ENCODE results near the gene HDAC6.

Gene HDAC6

DNA sequence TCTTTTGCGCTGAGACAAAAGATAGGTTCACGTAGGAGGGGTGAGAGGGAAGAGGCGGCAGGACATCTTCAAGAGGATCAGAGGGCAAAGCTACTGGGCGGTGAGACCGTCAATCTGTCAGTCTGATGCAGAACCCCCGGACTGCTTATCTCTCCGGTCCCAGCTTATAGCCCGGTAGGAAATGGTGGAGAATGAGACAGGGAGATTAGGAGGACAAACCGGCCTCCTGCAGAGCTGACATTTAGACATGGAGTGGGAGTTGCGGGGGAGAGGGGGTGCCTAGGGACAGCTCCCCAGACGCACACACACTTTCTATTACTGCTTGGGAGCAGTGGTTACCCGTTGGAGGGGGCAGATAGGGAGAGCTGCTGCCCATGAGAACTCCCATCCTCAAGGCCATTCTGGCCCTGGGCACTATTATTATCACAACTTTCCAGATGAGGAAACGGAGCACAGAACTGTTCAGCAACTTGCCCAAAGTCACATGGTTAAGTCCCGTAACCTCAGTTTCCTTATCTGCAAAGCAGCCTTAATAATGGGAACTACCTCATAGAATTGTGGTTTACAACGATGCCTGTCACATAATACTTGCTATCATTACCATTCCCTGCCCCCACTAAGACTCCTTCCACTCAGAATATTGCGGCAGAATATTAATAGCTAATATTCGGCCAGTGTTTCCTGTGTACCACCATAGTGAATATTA is 1.1 kb upstream of the HDAC6 start:
- H3K27ac Mint-ChIP-seq: peak overlapping the region; percentile 98 to 100 (median 98)
- H3K27me3 Mint-ChIP-seq (ENCODE audit: low read depth): no peaks in the 10 kb centered on the region
- H3K9me3 Mint-ChIP-seq: peaks cover 19% of the 10 kb centered on the region
- H3K4me1 Mint-ChIP-seq: peaks cover 10% of the 10 kb centered on the region
- H3K36me3 Mint-ChIP-seq (ENCODE audit: low read depth): peaks cover 19% of the 10 kb centered on the region
- peak overlapping the region; percentile 93 to 99 (median 97) for H3K4me3 Mint-ChIP-seq
- TF ChIP-seq, protein P1, sequence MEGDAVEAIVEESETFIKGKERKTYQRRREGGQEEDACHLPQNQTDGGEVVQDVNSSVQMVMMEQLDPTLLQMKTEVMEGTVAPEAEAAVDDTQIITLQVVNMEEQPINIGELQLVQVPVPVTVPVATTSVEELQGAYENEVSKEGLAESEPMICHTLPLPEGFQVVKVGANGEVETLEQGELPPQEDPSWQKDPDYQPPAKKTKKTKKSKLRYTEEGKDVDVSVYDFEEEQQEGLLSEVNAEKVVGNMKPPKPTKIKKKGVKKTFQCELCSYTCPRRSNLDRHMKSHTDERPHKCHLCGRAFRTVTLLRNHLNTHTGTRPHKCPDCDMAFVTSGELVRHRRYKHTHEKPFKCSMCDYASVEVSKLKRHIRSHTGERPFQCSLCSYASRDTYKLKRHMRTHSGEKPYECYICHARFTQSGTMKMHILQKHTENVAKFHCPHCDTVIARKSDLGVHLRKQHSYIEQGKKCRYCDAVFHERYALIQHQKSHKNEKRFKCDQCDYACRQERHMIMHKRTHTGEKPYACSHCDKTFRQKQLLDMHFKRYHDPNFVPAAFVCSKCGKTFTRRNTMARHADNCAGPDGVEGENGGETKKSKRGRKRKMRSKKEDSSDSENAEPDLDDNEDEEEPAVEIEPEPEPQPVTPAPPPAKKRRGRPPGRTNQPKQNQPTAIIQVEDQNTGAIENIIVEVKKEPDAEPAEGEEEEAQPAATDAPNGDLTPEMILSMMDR (IDR thresholded peaks at IDR 0.05; ENCODE audit: unreplicated experiment in 3 of 3): no peak

DNA sequence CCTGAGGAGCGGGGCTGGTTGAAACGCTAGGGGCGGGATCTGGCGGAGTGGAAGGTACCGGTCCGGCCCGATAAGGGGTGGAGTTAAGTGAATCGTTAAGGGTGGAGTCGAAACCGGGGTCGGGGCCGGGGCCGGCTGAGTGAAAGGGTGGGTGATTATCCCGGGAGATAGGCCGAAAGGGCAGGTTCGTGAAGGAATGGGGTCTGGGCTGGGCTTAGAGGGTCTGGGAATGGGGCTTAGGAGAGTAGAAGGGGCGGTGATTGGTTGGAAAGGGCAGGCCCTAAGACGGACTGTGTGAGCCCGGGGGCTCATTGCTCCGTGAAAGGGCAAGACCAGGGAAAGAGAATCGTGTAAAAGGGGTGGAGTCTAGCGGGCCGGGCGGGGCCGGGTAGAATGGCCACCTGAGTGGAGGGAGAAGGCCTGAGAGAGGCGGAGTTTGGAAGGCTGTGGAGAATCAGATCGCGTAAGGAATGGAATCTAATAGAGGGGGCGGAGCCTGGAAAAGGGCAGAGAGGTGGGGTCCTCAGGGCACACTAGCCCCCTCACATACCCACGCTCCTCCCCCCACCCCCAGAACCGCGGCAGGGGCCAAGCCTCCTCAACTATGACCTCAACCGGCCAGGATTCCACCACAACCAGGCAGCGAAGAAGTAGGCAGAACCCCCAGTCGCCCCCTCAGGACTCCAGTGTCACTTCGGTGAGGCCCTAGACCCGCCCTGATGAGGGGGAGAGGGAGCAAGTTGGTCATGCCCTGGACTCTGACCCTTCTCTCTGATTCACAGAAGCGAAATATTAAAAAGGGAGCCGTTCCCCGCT is 430 bp downstream of the HDAC6 start:
- peaks cover 26% of the 10 kb centered on the region for H3K36me3 Mint-ChIP-seq (ENCODE audit: low read depth)
- H3K9me3 Mint-ChIP-seq: peaks cover 23% of the 10 kb centered on the region
- TF ChIP-seq, protein P1 (IDR thresholded peaks at IDR 0.05; ENCODE audit: unreplicated experiment in 3 of 3): no peak
- peak overlapping the region; percentile 98 to 100 (median 98) for H3K27ac Mint-ChIP-seq
- H3K27me3 Mint-ChIP-seq (ENCODE audit: low read depth): no peaks in the 10 kb centered on the region
- peaks cover 10% of the 10 kb centered on the region for H3K4me1 Mint-ChIP-seq
- H3K4me3 Mint-ChIP-seq: peak overlapping the region; percentile 93 to 99 (median 97)

DNA sequence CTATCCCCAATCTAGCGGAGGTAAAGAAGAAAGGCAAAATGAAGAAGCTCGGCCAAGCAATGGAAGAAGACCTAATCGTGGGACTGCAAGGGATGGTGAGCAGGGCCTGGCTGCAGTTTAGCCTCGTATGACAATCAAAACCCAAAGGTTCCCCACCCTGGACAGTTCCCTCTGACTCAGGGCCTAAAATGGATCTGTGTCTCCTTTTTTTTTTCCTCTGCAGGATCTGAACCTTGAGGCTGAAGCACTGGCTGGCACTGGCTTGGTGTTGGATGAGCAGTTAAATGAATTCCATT is 986 bp downstream of the HDAC6 start:
- Mint-ChIP-seq H3K4me3 (peak overlapping the region; percentile 93 to 99 (median 97)), H3K36me3 (ENCODE audit: low read depth) (peaks cover 26% of the 10 kb centered on the region), H3K27ac (peak overlapping the region; percentile 98 to 100 (median 98)), H3K9me3 (peaks cover 20% of the 10 kb centered on the region), H3K27me3 (ENCODE audit: low read depth) (no peaks in the 10 kb centered on the region), H3K4me1 (peaks cover 10% of the 10 kb centered on the region)
- TF ChIP-seq, protein P1 (IDR thresholded peaks at IDR 0.05; ENCODE audit: unreplicated experiment in 3 of 3): no peak

DNA sequence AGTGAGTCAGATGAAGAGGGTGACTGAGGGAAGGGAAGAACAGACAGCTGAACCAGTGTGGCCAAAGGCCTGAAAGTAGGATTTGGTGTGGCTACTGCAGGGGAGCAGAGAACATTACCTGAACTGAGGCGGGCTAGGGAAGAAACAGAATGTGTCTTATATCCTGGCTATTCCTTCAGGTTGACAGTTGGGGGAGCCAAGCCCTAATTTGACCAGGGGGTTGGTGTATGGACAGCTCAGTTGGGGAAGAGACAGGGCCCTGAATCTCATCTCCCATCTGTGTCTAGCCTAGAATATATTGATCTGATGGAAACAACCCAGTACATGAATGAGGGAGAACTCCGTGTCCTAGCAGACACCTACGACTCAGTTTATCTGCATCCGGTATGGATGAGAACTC is 4.2 kb downstream of the HDAC6 start:
- H3K4me3 Mint-ChIP-seq: no peak overlapping the region
- peaks cover 5% of the 10 kb centered on the region for H3K4me1 Mint-ChIP-seq
- no peak overlapping the region for H3K27ac Mint-ChIP-seq
- H3K27me3 Mint-ChIP-seq (ENCODE audit: low read depth): no peaks in the 10 kb centered on the region
- H3K9me3 Mint-ChIP-seq: peaks cover 14% of the 10 kb centered on the region
- H3K36me3 Mint-ChIP-seq (ENCODE audit: low read depth): peaks cover 26% of the 10 kb centered on the region
- TF ChIP-seq, protein P1 (IDR thresholded peaks at IDR 0.05; ENCODE audit: unreplicated experiment in 3 of 3): no peak

DNA sequence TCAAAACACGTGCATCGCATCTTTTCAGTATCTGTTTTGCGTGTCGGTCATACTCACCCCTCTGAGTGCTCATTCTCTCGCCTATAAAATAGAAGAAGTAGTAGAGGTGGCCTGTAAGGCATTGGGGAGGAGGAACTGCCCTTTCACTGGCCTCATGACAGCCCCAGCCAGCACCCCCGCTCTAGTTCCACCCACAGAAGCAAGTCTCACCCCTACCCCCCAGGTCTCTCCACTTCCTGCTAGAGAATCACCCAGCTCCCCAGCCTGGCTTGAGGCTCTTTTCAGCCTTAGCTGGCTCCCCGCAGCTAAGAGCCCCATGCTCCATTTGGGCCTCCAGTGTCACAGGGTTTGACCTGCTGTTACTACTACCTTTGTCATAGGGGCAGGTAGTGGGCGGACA is 11.8 kb downstream of the HDAC6 start:
- no peak overlapping the region for H3K4me3 Mint-ChIP-seq
- H3K27me3 Mint-ChIP-seq (ENCODE audit: low read depth): no peaks in the 10 kb centered on the region
- H3K4me1 Mint-ChIP-seq: no peaks in the 10 kb centered on the region
- peaks cover 7% of the 10 kb centered on the region for H3K9me3 Mint-ChIP-seq
- peaks cover 16% of the 10 kb centered on the region for H3K36me3 Mint-ChIP-seq (ENCODE audit: low read depth)
- no peak overlapping the region for H3K27ac Mint-ChIP-seq
- TF ChIP-seq, protein P1 (IDR thresholded peaks at IDR 0.05; ENCODE audit: unreplicated experiment in 3 of 3): no peak

Data from nephron (organoid).